ENCODE data around the gene SALL4.

GRCh38 chr20:51750770-51751388, 51.4 kb downstream of the SALL4 start:
- TF ChIP-seq POLR2A (IDR thresholded peaks at IDR 0.05) = no peak
- TF ChIP-seq, protein P1, sequence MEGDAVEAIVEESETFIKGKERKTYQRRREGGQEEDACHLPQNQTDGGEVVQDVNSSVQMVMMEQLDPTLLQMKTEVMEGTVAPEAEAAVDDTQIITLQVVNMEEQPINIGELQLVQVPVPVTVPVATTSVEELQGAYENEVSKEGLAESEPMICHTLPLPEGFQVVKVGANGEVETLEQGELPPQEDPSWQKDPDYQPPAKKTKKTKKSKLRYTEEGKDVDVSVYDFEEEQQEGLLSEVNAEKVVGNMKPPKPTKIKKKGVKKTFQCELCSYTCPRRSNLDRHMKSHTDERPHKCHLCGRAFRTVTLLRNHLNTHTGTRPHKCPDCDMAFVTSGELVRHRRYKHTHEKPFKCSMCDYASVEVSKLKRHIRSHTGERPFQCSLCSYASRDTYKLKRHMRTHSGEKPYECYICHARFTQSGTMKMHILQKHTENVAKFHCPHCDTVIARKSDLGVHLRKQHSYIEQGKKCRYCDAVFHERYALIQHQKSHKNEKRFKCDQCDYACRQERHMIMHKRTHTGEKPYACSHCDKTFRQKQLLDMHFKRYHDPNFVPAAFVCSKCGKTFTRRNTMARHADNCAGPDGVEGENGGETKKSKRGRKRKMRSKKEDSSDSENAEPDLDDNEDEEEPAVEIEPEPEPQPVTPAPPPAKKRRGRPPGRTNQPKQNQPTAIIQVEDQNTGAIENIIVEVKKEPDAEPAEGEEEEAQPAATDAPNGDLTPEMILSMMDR (IDR thresholded peaks at IDR 0.05) = no peak
